Pulmonary artery endothelial cell (primary cell): Measurements from ENCODE around the gene EGFL6. TPM values are rescaled to one million over a fixed set of nuclear protein-coding genes. Genes with fewer than 3 reads are reported as not detected.

Experiments
- total RNA-seq: library from RNA; depleted of rRNA; stranded (reverse); fragments of >200 nt; gene quantifications from 2 replicates; pipeline ENCODE4 v1.2.3, GENCODE V29; 2014

The EGFL6 gene
- total RNA-seq, 1 donor from 2014 or later: not detected

Other genes starting within 250 kb of the EGFL6 start
- not detected in 2 replicates for gene ATXN3L, start 249.5 kb upstream of the EGFL6 start, total RNA-seq
- gene TCEANC, start 83.5 kb downstream of the EGFL6 start, total RNA-seq: 0.99 and 1.3 TPM in 2 replicates
- gene RAB9A, start 119.5 kb downstream of the EGFL6 start, total RNA-seq: 17.7 and 23.5 TPM in 2 replicates
- gene TRAPPC2, start 165.0 kb downstream of the EGFL6 start, total RNA-seq: 8.6 and 10.2 TPM in 2 replicates
- 5.9 and 6.7 TPM in 2 replicates for gene OFD1, start 165.1 kb downstream of the EGFL6 start, total RNA-seq
- gene GPM6B, start 247.5 kb downstream of the EGFL6 start, total RNA-seq: 1.1 and 2.2 TPM in 2 replicates